Left ventricle myocardium inferior (tissue), 1 donor: ENCODE data around the gene KRTAP4-16. TPM values are rescaled to one million over a fixed set of nuclear protein-coding genes. Genes with fewer than 3 reads are reported as not detected.
"Not testable (repeated sequence)": the region's sequence is repeated elsewhere in the genome, so short reads cannot be mapped to it uniquely, and the experiment has no call there.

Source experiments
- DNase-seq: peaks from one replicate; pipeline ENCODE4 v3.0.0-alpha.2; 2020
- H3K27ac ChIP-seq: fragments of 200-600 bp; replicated peaks from 2 replicates; pipeline ENCODE4 v1.8.0; 2021
- H3K27me3 ChIP-seq: fragments of 200-600 bp; 2 replicates; pipeline ENCODE4 v1.8.0; 2021; ENCODE audit warnings: low read depth
- H3K36me3 ChIP-seq: fragments of 200-600 bp; 2 replicates; pipeline ENCODE4 v1.8.0; 2021
- H3K4me1 ChIP-seq: fragments of 200-600 bp; 2 replicates; pipeline ENCODE4 v1.8.0; 2021
- H3K4me3 ChIP-seq: fragments of 200-600 bp; 2 replicates; pipeline ENCODE4 v1.8.0; 2021; ENCODE audit warnings: mild to moderate bottlenecking, moderate library complexity
- H3K9me3 ChIP-seq: fragments of 200-600 bp; replicated peaks from 2 replicates; pipeline ENCODE4 v1.8.0; 2021
- CTCF ChIP-seq: fragments of 200-600 bp; IDR thresholded peaks from 2 replicates; pipeline ENCODE4 v1.8.0; 2021; ENCODE audit warnings: antibody characterized with exemption, mild to moderate bottlenecking, borderline replicate concordance
- intact Hi-C: fragments of 100-400 bp; cut with micrococcal nuclease; formaldehyde crosslinking; loops from one replicate; pipeline ENCODE4 v1.11.0; 2022
- total RNA-seq: library from RNA; stranded (reverse); fragmentation: NEBNext Ultra II Directional; extraction: Animal tissue kit (Norgen Biotek cat#: 25700); gene quantifications from one replicate; pipeline ENCODE4 v1.2.1, GENCODE V29; 2021
- donor health status: DM: no; HTN: yes; CAD: no; lungs with severe emphysema.

The KRTAP4-16 gene
- total RNA-seq, 1 donor from 2014 or later = not detected

- DNase-seq = no peak
- Histone ChIP-seq H3K4me1 (no peaks in the 10 kb centered on the region), H3K9me3 (no peaks in the 10 kb centered on the region), H3K27me3 (peaks cover 76% of the 10 kb centered on the region), H3K36me3 (no peaks in the 10 kb centered on the region), H3K4me3 (no peak overlapping the region), H3K27ac (no peak overlapping the region)
- intact Hi-C loops = no loop called here
- TF ChIP-seq CTCF = no peak
Measured at GRCh38 chr17:41121742-41122141, 19.7 kb upstream of the KRTAP4-16 start.

GRCh38 chr17:41119696-41120690 lies 18.0 kb upstream of the KRTAP4-16 start:
- H3K4me3 ChIP-seq, H3K27ac ChIP-seq, intact Hi-C loops: not testable (repeated sequence)

GRCh38 chr17:41118721-41119120 lies 16.7 kb upstream of the KRTAP4-16 start:
- DNase-seq = no peak
- Histone ChIP-seq H3K27me3 (peaks cover 73% of the 10 kb centered on the region), H3K4me1 (no peaks in the 10 kb centered on the region), H3K36me3 (no peaks in the 10 kb centered on the region), H3K4me3 (no peak overlapping the region), H3K27ac (no peak overlapping the region), H3K9me3 (no peaks in the 10 kb centered on the region)
- intact Hi-C loops = no loop called here
- TF ChIP-seq CTCF = no peak

More at GRCh38 chr17:41119696-41120690, 18.0 kb upstream of the KRTAP4-16 start:
- H3K36me3 ChIP-seq, DNase-seq, H3K9me3 ChIP-seq, H3K4me1 ChIP-seq: not testable (repeated sequence)
- peaks cover 76% of the 10 kb centered on the region for H3K27me3 ChIP-seq

- H3K4me1 ChIP-seq, DNase-seq, H3K27ac ChIP-seq, H3K9me3 ChIP-seq, H3K4me3 ChIP-seq, intact Hi-C loops, H3K36me3 ChIP-seq: not testable (repeated sequence)
- peaks cover 65% of the 10 kb centered on the region for H3K27me3 ChIP-seq
Measured at GRCh38 chr17:41117846-41118386, 15.9 kb upstream of the KRTAP4-16 start, which contains the start of gene KRTAP4-11. Gene KRTAP4-11 (minus strand): TSS chr17:41118373. CDS start chr17:41118315, 58 bp downstream.

- no peak overlapping the region for H3K4me3 ChIP-seq
- peaks cover 3% of the 10 kb centered on the region for H3K9me3 ChIP-seq
- intact Hi-C loops = no loop called here
- H3K27ac ChIP-seq = no peak overlapping the region
- H3K4me1 ChIP-seq = no peaks in the 10 kb centered on the region
- DNase-seq = no peak
- peaks cover 53% of the 10 kb centered on the region for H3K27me3 ChIP-seq
- no peak for TF ChIP-seq CTCF
- no peaks in the 10 kb centered on the region for H3K36me3 ChIP-seq
Measured at GRCh38 chr17:41116297-41116696, 14.3 kb upstream of the KRTAP4-16 start.

- intact Hi-C loops = no loop called here
- peaks cover 43% of the 10 kb centered on the region for H3K27me3 ChIP-seq
- no peak overlapping the region for H3K27ac ChIP-seq
- no peaks in the 10 kb centered on the region for H3K4me1 ChIP-seq
- no peak overlapping the region for H3K4me3 ChIP-seq
- H3K36me3 ChIP-seq = no peaks in the 10 kb centered on the region
- DNase-seq = no peak
- TF ChIP-seq CTCF = no peak
- peaks cover 3% of the 10 kb centered on the region for H3K9me3 ChIP-seq
Measured at GRCh38 chr17:41111151-41111885, 9.3 kb upstream of the KRTAP4-16 start.

GRCh38 chr17:41108728-41109386 lies 6.8 kb upstream of the KRTAP4-16 start:
- peaks cover 41% of the 10 kb centered on the region for H3K27me3 ChIP-seq
- intact Hi-C loops = not testable (repeated sequence)

More at GRCh38 chr17:41108728-41109386, 6.8 kb upstream of the KRTAP4-16 start:
- not testable (repeated sequence) for H3K4me3 ChIP-seq, DNase-seq, H3K4me1 ChIP-seq, H3K9me3 ChIP-seq, H3K27ac ChIP-seq, H3K36me3 ChIP-seq
